Islet of Langerhans (tissue), 1 donor: ENCODE data around the gene C10orf62.

Source experiments
- FAIRE-seq: peaks from one replicate; lab custom pipeline; 2011; peaks lifted over from hg19 to GRCh38; lab: Jason Lieb, UNC

The C10orf62 gene

DNA sequence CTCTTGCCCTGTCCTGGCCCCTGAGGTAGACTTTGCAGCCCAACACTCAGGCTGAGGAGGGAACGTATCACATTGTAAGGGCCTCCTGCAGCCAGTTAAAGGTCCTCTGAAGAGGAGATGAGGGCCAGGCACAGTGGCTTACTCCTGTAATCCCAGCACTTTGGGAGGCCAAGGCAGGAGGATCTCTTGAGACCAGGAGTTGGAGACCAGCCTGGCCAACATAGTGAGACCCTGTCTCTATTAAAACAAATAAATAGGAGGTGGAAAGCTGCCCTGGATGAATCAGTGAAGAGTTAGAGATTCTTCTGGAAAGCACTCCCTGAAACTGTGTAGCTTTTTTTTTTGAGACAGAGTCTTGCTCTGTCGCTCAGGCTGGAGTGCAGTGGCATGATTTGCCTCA is 2.3 kb upstream of the C10orf62 start:
- no peak for FAIRE-seq

DNA sequence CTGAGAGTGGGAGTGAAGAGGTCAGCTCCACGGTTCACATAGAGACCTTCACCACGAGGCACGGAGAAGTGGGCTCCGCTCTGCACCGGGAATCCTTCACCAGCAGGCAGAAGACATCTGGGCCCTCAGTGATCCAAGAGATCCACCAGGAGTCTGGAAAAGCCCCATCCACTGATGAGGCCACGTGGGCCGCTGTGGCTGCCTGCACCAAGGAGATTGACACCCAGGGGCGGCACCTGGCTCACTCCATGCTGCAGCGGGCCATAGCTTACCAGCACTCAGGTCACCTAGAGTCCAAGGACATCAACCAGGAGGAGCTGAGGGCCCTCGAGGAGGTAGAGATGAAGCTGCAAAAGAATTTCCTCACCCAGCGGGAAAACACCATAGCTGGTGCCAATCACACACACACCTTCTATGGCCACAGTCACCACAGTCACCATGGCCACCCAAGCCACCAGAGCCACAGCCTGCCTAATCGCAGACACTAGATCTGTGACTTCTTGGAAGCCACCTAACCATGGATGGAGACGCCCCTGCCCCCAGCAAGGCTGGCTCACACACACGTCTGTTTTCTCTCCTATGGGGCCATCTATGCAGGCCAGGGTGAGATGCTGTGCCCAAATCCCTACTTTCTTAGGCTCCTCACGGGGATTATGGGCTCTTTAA is 694 bp downstream of the C10orf62 start:
- FAIRE-seq = no peak

DNA sequence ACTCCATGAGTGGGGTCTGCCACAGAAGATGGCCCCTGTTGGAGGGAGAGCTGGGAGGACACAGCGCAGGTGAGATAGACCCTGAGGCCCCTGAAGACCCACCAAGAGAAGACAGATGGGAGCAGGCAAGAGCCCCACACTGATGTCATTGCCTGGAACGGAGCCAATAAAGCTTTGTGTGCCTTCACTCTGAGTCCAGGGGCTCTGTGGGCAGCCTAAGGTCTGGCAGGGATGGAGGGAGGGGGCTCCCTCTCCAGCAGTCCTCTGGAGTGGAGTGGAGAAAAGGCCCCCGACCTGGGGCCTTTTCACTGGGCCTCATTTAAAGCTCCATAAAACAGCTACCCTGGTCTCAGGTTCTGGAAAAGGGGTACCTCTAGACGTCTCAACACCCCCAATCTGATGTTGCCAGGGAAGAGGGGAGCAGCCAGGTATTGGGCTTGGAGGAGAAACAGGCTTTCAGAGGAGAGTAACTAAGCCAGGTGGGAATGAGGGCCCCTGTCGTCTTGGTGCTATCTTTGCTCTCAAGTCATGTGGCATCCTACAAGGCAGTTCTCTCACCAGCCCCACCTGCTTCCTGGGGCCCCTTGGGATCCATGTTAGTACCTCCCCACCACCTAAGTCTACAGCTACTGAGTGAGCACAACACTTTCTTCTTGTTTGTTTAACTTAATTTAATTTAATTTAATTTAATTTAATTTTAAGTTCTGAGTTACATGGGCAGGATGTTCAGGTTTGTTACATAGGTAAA is 1.4 kb downstream of the C10orf62 start:
- no peak for FAIRE-seq

DNA sequence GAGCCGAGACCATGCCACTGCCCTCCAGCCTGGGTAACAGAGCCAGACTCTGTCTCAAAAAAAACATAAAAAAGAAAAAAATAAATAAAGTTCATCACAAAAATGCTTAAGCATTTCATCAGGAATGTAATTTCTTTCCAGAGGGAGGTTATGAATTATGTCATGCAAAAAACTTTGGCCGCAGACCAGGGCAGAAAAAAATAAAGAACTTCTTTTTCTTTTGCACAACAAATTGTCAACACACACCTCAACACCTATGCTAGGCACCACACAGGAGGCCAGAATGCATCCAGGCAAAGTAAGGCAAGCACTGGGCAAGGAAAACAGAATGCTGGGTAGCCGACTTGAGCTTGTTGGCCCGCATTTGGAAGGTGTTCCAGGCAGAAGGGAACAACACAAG is 3.9 kb downstream of the C10orf62 start:
- FAIRE-seq = no peak

GRCh38 chr10:97596101-97597082 is 6.9 kb downstream of the C10orf62 start:
- FAIRE-seq = no peak

GRCh38 chr10:97597778-97598177 is 8.3 kb downstream of the C10orf62 start:
- FAIRE-seq = no peak

DNA sequence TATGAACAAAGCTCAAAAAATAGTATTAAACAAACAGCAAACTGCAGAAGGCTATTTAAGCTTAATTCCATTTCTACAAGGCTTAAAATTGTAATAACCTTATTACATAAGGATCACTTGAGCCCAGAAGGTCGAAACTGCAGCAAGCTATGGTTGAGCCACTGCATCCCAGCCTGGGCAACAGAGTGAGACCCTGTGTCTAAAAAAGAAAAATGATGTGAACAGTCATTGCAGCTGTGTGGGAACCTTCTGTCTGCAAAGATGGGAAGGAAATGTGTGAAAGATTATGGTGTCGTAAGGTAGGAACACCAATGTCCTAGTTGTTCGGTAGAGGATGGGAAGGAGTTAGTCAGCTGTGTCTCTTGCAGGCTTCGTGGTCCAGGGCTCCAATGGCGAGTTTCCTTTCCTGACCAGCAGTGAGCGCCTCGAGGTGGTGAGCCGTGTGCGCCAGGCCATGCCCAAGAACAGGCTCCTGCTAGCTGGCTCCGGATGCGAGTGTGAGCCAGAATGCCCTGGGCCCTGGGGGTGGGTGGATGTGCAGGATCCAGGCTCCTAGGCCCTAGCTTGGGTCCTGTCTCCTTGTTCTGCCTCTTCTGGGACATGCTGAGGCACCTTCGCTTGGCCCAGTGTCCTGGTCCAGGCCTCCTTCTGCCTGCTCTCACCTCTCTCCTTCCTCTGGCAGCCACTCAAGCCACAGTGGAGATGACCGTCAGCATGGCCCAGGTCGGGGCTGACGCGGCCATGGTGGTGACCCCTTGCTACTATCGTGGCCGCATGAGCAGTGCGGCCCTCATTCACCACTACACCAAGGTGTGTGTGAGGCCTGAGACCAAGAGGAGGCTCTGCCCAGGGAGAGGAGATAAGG is 9.1 kb downstream of the C10orf62 start:
- no peak for FAIRE-seq

DNA sequence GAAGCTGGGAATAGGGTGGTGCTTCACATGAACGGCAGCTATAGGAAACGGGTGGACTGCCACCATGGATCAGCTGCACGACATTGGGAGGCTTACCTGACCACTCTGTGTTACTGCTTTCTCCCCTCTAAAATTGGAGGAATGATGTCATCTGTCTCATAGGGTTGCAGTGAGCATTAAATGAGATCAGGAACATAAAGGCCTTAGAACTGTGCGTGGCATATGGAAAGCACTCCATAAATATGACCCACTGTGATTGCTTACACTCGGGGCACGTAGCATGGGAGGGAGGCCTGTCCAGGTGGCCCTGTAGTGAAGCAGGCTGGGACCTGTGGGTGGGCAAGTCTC is 9.7 kb downstream of the C10orf62 start:
- FAIRE-seq = no peak

GRCh38 chr10:97600616-97601015 is 11.1 kb downstream of the C10orf62 start:
- no peak for FAIRE-seq

GRCh38 chr10:97601268-97602215 is 12.0 kb downstream of the C10orf62 start:
- FAIRE-seq = no peak

GRCh38 chr10:97607095-97607636 is 17.6 kb downstream of the C10orf62 start:
- no peak for FAIRE-seq

DNA sequence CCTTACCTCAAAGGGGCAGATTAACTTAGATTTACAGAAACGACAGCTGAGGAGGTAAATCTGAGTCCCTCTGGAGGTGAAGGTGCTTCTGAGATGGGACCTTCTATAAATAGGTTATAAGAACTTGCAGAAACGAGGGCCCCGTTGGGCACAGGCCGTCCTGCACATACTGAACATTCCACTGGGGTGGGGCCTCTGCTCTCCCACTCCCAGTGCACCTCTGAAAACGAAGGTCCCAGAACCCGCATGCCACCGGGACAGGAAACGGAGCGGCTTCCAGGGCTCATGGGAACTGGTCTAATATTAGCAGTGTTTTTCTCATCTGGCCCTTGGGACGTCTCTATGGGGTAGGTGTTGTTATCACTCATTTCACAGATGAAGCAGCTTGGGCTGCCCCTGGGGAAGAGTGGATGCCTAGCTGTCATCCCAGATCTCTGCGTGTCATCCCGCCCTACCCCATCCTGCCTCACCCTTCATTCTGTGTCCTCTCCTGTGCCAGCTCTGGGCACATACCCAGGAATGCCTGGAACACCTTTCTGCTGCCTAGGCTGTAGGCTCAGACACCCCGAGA is 19.6 kb downstream of the C10orf62 start:
- FAIRE-seq = no peak

DNA sequence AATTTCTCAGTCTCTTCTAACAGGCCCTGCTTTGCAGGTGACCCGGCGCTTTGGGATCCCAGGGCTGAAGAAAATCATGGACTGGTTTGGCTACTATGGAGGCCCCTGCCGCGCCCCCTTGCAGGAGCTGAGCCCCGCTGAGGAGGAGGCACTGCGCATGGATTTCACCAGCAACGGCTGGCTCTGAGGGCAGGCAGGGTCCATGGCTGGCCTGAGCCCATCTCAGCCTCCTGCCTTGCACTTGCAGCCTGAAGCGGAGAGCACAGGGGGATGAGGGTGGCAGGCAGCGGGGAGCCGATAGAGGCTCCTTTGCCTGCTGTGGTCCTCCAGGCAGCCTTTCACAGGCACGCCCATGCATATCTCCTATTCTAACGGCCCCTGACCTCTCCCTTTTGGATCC is 22.0 kb downstream of the C10orf62 start:
- FAIRE-seq = no peak

- FAIRE-seq = peak; percentile 76
Measured at GRCh38 chr10:97612386-97612785, 22.9 kb downstream of the C10orf62 start.

GRCh38 chr10:97618285-97618684 is 28.8 kb downstream of the C10orf62 start:
- FAIRE-seq = no peak

DNA sequence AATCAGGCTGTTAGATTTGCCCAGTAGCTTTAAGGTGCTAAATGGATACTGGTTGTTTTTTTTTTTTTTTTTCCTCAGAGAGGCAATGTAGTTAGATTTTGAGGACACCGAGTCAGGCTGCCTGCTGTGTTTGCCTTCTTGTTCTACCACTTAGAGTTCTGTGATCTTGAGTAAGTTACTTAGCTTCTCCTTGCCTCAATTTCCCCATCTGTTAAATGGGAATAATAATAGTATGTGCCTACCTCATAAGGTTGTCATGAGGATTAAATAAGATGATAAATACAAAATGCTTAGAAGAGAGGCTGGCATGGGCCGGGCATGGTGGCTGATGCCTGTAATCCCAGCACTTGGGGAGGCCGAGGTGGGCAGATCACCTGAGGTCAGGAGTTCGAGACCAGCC is 29.2 kb downstream of the C10orf62 start:
- no peak for FAIRE-seq

GRCh38 chr10:97623277-97623676 is 33.8 kb downstream of the C10orf62 start:
- FAIRE-seq = no peak

DNA sequence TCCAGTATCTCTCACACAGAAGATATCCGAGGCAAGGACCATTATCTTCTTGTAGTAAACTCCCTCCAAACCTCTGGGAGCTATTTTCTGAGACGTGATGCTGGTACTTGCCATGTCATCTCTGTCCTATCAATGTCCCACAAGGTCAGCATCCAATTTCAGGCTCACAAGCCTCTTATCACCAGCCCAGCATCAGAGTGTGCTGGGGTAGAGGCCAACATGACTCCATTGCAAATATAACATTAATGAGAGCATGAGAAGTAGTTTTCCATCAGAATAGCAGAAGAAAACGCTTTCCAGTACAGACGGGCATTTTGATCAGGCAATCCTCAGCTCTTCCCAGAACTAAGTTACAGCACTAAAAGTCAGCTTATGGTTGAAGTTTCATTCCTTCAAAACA is 38.2 kb downstream of the C10orf62 start:
- FAIRE-seq = no peak

DNA sequence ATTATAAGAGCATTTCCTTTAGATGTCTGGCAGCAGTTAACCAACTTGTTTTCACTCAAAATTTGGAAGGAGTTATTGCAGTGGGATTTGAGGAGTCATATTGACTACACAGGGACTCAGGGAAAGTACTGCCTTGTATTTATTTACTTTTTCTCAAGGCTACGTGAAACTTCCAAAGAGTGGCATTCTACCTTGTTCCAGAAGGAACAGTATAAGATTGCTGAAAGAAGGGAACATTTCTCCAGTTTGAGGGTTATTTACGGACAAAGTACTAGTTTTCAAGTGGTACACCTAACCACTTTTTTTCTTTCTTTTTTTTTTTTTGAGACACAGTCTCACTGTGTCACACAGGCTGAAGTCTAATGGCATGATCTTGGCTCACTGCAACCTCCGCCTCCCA is 38.7 kb downstream of the C10orf62 start:
- no peak for FAIRE-seq

- FAIRE-seq = no peak
Measured at GRCh38 chr10:97629289-97629688, 39.8 kb downstream of the C10orf62 start.
